Activated CD8-positive, alpha-beta T cell treated with anti-CD3 and anti-CD28 coated beads for 36 hours (primary cell): ENCODE data around the gene CHMP4A. TPM values are rescaled to one million over a fixed set of nuclear protein-coding genes. Genes with fewer than 3 reads are reported as not detected.

Experiments used
- ATAC-seq: fragments of 200-7000 bp; cut with Tn5 transposase; one replicate; pipeline ENCODE4 v1.10.0; 2021; ENCODE audit warnings: mild to moderate bottlenecking, moderate library complexity
- CTCF ChIA-PET: fragments of 350-600 bp; sonication (Branson Sonifier 250); formaldehyde crosslinking; loops from one replicate; lab custom pipeline; 2021; ENCODE audit warnings: antibody characterized with exemption; lab: Charles Lee
- POLR2A ChIA-PET: fragments of 350-600 bp; sonication (Branson Sonifier 250); formaldehyde crosslinking; loops from one replicate; lab custom pipeline; 2021; ENCODE audit warnings: antibody characterized with exemption; lab: Charles Lee
- DNase-seq: peaks from one replicate; pipeline ENCODE4 v3.0.0-alpha.2; 2020
- H3K27ac Mint-ChIP-seq: one replicate; pipeline ENCODE4 v1.8.0; 2021; ENCODE audit warnings: mild to moderate bottlenecking, mixed read lengths
- H3K27me3 Mint-ChIP-seq: one replicate; pipeline ENCODE4 v1.8.0; 2021; ENCODE audit warnings: mixed read lengths
- H3K36me3 Mint-ChIP-seq: one replicate; pipeline ENCODE4 v1.8.0; 2021; ENCODE audit warnings: low read depth, mixed read lengths
- H3K4me1 Mint-ChIP-seq: one replicate; pipeline ENCODE4 v1.8.0; 2021; ENCODE audit warnings: low read depth, mixed read lengths
- H3K4me3 Mint-ChIP-seq: one replicate; pipeline ENCODE4 v1.8.0; 2021; ENCODE audit warnings: mild to moderate bottlenecking, moderate library complexity, mixed read lengths
- H3K9me3 Mint-ChIP-seq: one replicate; pipeline ENCODE4 v1.8.0; 2021; ENCODE audit warnings: mixed read lengths
- CTCF ChIP-seq: fragments of 200-600 bp; IDR thresholded peaks from one replicate; pipeline ENCODE4 v1.8.0; 2022; ENCODE audit warnings: antibody characterized with exemption, mild to moderate bottlenecking
- intact Hi-C: fragments of 100-400 bp; cut with micrococcal nuclease; formaldehyde crosslinking; loops from one replicate; pipeline ENCODE4 v1.10.0; 2022
- total RNA-seq, 2 experiments: library from RNA; stranded (reverse); gene quantifications; one replicate each; pipeline ENCODE4 v1.2.3, GENCODE V29; 2021

CHMP4A gene
- total RNA-seq, 2 experiments from 2014 or later = 55.6 to 61.8 TPM

- Mint-ChIP-seq H3K36me3 (peaks cover 45% of the 10 kb centered on the region), H3K27ac (peak overlapping the region; percentile 98), H3K4me1 (peaks cover 51% of the 10 kb centered on the region), H3K27me3 (no peaks in the 10 kb centered on the region), H3K9me3 (peaks cover 4% of the 10 kb centered on the region), H3K4me3 (peak overlapping the region; percentile 95)
- ChIA-PET CTCF (interaction anchor here (1.0 to 3.8 kb wide), 6 partner anchors 9 to 114 kb away, joined by 3 to 15 read pairs (median 9); partner anchors contain the start of genes CIDEB, IRF9 and RABGGTA), POLR2A (interaction anchor here (0.9 to 4.1 kb wide), 20 partner anchors 8 to 236 kb away, joined by 3 to 58 read pairs (median 4); partner anchors contain the start of genes CBLN3, CHMP4A, DHRS1 and EMC9)
- DNase-seq (no peak), ATAC-seq (no peak)
- no peak for TF ChIP-seq CTCF
- intact Hi-C loops = no loop called here
Observed at GRCh38 chr14:24194186-24194872, 19.0 kb downstream of the CHMP4A start.

DNA sequence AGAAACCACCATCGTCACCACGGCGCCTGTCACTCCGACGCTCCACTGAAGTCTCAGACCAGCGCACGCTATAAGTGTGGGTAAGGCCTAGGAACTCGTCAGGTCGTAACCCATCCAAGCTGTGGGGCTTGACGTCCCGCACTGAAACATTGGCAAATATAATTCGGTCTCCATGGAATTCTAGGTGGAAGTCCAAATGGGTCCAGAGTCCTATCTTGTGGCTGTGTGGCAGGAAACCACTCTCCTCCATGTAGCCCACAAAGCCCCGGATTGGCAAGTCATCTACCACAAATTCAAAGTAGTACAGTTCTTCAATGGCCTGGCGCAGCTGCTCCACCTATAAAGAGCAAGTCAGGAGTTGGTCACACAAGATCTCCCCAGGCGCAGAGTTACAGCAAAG is 20.4 kb downstream of the CHMP4A start:
- Mint-ChIP-seq H3K36me3 (peaks cover 38% of the 10 kb centered on the region), H3K4me1 (peaks cover 47% of the 10 kb centered on the region), H3K9me3 (no peaks in the 10 kb centered on the region), H3K27me3 (no peaks in the 10 kb centered on the region), H3K4me3 (no peak overlapping the region), H3K27ac (no peak overlapping the region)
- POLR2A ChIA-PET = interaction anchor here (1.2 to 2.1 kb wide), 3 partner anchors 47 to 98 kb away, joined by 4 to 5 read pairs (median 4); partner anchors contain the start of gene PSME2
- no peak for TF ChIP-seq CTCF
- CTCF ChIA-PET = interaction anchor here (3.8 kb wide), 1 partner anchor 32 kb away, joined by 15 read pairs; the partner anchor contains the start of gene IRF9
- DNase-seq = no peak
- ATAC-seq = no peak
- intact Hi-C loops = no loop called here

- H3K36me3 Mint-ChIP-seq = peaks cover 37% of the 10 kb centered on the region
Observed at GRCh38 chr14:24190416-24190815, 22.9 kb downstream of the CHMP4A start.

GRCh38 chr14:24189460-24189859 is 23.8 kb downstream of the CHMP4A start:
- DNase-seq (no peak), ATAC-seq (no peak)
- Mint-ChIP-seq H3K4me1 (peaks cover 47% of the 10 kb centered on the region), H3K27ac (peak overlapping the region; percentile 52), H3K27me3 (no peaks in the 10 kb centered on the region), H3K4me3 (peak overlapping the region; percentile 92), H3K36me3 (peaks cover 37% of the 10 kb centered on the region), H3K9me3 (no peaks in the 10 kb centered on the region)
- intact Hi-C loops = no loop called here
- ChIA-PET POLR2A (interaction anchor here (0.8 to 13.4 kb wide), 20 partner anchors 11 to 136 kb away, joined by 3 to 163 read pairs (median 5); partner anchors contain the start of genes CHMP4A, DCAF11, EMC9 and IRF9), CTCF (interaction anchor here (1.0 to 1.5 kb wide), 8 partner anchors 25 to 242 kb away, joined by 3 to 6 read pairs (median 4); partner anchors contain the start of genes CIDEB, IRF9 and MDP1)
- no peak for TF ChIP-seq CTCF

More at GRCh38 chr14:24190416-24190815, 22.9 kb downstream of the CHMP4A start:
- no peak for TF ChIP-seq CTCF
- H3K9me3 Mint-ChIP-seq = no peaks in the 10 kb centered on the region
- H3K27me3 Mint-ChIP-seq = no peaks in the 10 kb centered on the region
- intact Hi-C loops = no loop called here
- CTCF ChIA-PET = interaction anchor here (1.4 to 1.5 kb wide), 2 partner anchors 30 to 52 kb away, joined by 3 to 4 read pairs; partner anchors contain the start of genes IRF9 and TINF2
- ATAC-seq = no peak
- no peak overlapping the region for H3K4me3 Mint-ChIP-seq
- H3K4me1 Mint-ChIP-seq = peaks cover 53% of the 10 kb centered on the region
- POLR2A ChIA-PET = interaction anchor here (0.8 to 13.4 kb wide), 3 partner anchors 17 to 34 kb away, joined by 3 to 163 read pairs (median 3); partner anchors contain the start of gene REC8
- H3K27ac Mint-ChIP-seq = peak overlapping the region; percentile 25
- no peak for DNase-seq
